ENCODE measurements around the gene IL36RN.

- no peak for TF ChIP-seq CTCF (conservative IDR thresholded peaks at IDR 0.05 in 1 of 2, IDR thresholded peaks at IDR 0.05 in 1 of 2; ENCODE audit: extremely low read depth in 1 of 2, insufficient read depth in 1 of 2, low read depth in 1 of 2, low read length in 2 of 2)
- TF ChIP-seq EZH2 (IDR thresholded peaks at IDR 0.05; ENCODE audit: borderline replicate concordance, low read length) = no peak
Measured at GRCh38 chr2:113103277-113103676, 44.3 kb downstream of the IL36RN start.

Measured in mammary epithelial cell (primary cell).